Measurements from ENCODE around the gene CACHD1.

DNA sequence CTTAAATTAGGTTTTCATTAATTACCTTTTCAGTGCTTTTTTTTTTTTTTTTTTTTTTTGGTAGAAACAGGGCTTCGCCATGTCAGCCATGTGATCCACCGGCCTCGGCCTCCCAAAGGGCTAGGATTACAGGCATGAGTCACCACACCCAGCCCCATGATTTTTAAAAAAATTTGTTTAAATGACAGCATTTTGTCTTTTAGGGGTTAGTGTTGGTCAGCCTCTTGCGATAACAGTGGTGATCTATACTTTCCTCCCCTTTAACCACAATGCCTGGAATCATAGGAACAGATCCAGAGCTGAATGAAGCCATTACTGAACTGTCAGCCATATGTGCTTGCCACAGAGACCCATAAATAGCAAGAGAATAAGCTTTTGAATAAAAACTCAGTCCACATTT lies 73.9 kb downstream of the CACHD1 start:
- no peak for TF ChIP-seq POLR2A (IDR thresholded peaks at IDR 0.05)
- TF ChIP-seq, protein P1, sequence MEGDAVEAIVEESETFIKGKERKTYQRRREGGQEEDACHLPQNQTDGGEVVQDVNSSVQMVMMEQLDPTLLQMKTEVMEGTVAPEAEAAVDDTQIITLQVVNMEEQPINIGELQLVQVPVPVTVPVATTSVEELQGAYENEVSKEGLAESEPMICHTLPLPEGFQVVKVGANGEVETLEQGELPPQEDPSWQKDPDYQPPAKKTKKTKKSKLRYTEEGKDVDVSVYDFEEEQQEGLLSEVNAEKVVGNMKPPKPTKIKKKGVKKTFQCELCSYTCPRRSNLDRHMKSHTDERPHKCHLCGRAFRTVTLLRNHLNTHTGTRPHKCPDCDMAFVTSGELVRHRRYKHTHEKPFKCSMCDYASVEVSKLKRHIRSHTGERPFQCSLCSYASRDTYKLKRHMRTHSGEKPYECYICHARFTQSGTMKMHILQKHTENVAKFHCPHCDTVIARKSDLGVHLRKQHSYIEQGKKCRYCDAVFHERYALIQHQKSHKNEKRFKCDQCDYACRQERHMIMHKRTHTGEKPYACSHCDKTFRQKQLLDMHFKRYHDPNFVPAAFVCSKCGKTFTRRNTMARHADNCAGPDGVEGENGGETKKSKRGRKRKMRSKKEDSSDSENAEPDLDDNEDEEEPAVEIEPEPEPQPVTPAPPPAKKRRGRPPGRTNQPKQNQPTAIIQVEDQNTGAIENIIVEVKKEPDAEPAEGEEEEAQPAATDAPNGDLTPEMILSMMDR (IDR thresholded peaks at IDR 0.05 in 4 of 5, conservative IDR thresholded peaks at IDR 0.05 in 1 of 5): no peak

Measured in gastrocnemius medialis (tissue), 4 donors.